ACC112 (cell line): ENCODE results near the gene WNT5A.
"Not testable (repeated sequence)": the region's sequence is repeated elsewhere in the genome, so short reads cannot be mapped to it uniquely, and the experiment has no call there.

Source experiments
- H2AFZ ChIP-seq: fragments of 200-600 bp; sonication (generic); one replicate; pipeline ENCODE4 v1.6.0; 2017; ENCODE audit warnings: antibody characterized with exemption, low read length; ENCODE audit not compliant: unreplicated experiment
- H3K27ac ChIP-seq: fragments of 200-600 bp; sonication (generic); 2 replicates; pipeline ENCODE4 v1.5.1; 2014; ENCODE audit warnings: low read depth, mild to moderate bottlenecking, antibody characterized with exemption, low read length, moderate library complexity
- H3K27me3 ChIP-seq: fragments of 200-600 bp; sonication (generic); 2 replicates; pipeline ENCODE4 v1.6.1; 2014; ENCODE audit warnings: mild to moderate bottlenecking, antibody characterized with exemption, low read length, moderate library complexity, mixed read lengths; ENCODE audit not compliant: insufficient read depth
- H3K36me3 ChIP-seq: fragments of 200-600 bp; sonication (generic); 2 replicates; pipeline ENCODE4 v1.6.1; 2016; ENCODE audit warnings: mild to moderate bottlenecking, antibody characterized with exemption, low read length, moderate library complexity, mixed read lengths; ENCODE audit not compliant: insufficient read depth
- H3K4me1 ChIP-seq: fragments of 200-600 bp; sonication (generic); one replicate; pipeline ENCODE4 v1.6.1; 2016; ENCODE audit warnings: low read length, mixed read lengths; ENCODE audit not compliant: insufficient read depth, unreplicated experiment, control insufficient read depth
- H3K4me3 ChIP-seq: fragments of 200-600 bp; sonication (generic); 2 replicates; pipeline ENCODE4 v1.5.1; 2014; ENCODE audit warnings: mild to moderate bottlenecking, low read depth, low read length
- H3K79me2 ChIP-seq: fragments of 200-600 bp; sonication (generic); one replicate; pipeline ENCODE4 v1.6.0; 2016; ENCODE audit warnings: low read length; ENCODE audit not compliant: control insufficient read depth, unreplicated experiment, insufficient read depth

WNT5A gene

GRCh38 chr3:55505776-55506175 is 18.7 kb upstream of the WNT5A start:
- Histone ChIP-seq H3K4me1 (no peaks in the 10 kb centered on the region), H3K27me3 (peaks cover 28% of the 10 kb centered on the region), H3K36me3 (no peaks in the 10 kb centered on the region), H3K4me3 (no peak overlapping the region), H3K27ac (no peak overlapping the region), H3K79me2 (no peaks in the 10 kb centered on the region), H2AFZ (no peak overlapping the region)

GRCh38 chr3:55505102-55505501 is 18.0 kb upstream of the WNT5A start:
- H3K79me2 ChIP-seq, H3K4me1 ChIP-seq, H3K4me3 ChIP-seq, H3K36me3 ChIP-seq, H2AFZ ChIP-seq, H3K27ac ChIP-seq: not testable (repeated sequence)
- H3K27me3 ChIP-seq: peaks cover 21% of the 10 kb centered on the region

GRCh38 chr3:55501905-55502304 is 14.8 kb upstream of the WNT5A start:
- H3K79me2 ChIP-seq: no peaks in the 10 kb centered on the region
- H3K27me3 ChIP-seq: no peaks in the 10 kb centered on the region
- H3K36me3 ChIP-seq: no peaks in the 10 kb centered on the region
- no peak overlapping the region for H3K4me3 ChIP-seq
- H2AFZ ChIP-seq: no peak overlapping the region
- H3K27ac ChIP-seq: no peak overlapping the region
- H3K4me1 ChIP-seq: no peaks in the 10 kb centered on the region

- H3K36me3 ChIP-seq: no peaks in the 10 kb centered on the region
- no peaks in the 10 kb centered on the region for H3K27me3 ChIP-seq
- no peak overlapping the region for H3K4me3 ChIP-seq
- H3K79me2 ChIP-seq: no peaks in the 10 kb centered on the region
- no peak overlapping the region for H2AFZ ChIP-seq
- no peak overlapping the region for H3K27ac ChIP-seq
- H3K4me1 ChIP-seq: no peaks in the 10 kb centered on the region
These were observed 13.6 kb upstream of the WNT5A start for GRCh38 chr3:55500555-55501330.

- no peak overlapping the region for H3K4me3 ChIP-seq
- no peaks in the 10 kb centered on the region for H3K36me3 ChIP-seq
- H2AFZ ChIP-seq: no peak overlapping the region
- H3K79me2 ChIP-seq: no peaks in the 10 kb centered on the region
- no peak overlapping the region for H3K27ac ChIP-seq
- no peaks in the 10 kb centered on the region for H3K4me1 ChIP-seq
- no peaks in the 10 kb centered on the region for H3K27me3 ChIP-seq
These were observed 11.4 kb upstream of the WNT5A start for GRCh38 chr3:55498520-55498919.

- no peaks in the 10 kb centered on the region for H3K27me3 ChIP-seq
- no peaks in the 10 kb centered on the region for H3K4me1 ChIP-seq
- H3K36me3 ChIP-seq: no peaks in the 10 kb centered on the region
- no peak overlapping the region for H3K27ac ChIP-seq
- H3K4me3 ChIP-seq: no peak overlapping the region
- H2AFZ ChIP-seq: no peak overlapping the region
- H3K79me2 ChIP-seq: no peaks in the 10 kb centered on the region
These were observed 10.1 kb upstream of the WNT5A start for GRCh38 chr3:55497250-55497649.

- H3K4me3 ChIP-seq: no peak overlapping the region
- H3K4me1 ChIP-seq: peaks cover 10% of the 10 kb centered on the region
- no peaks in the 10 kb centered on the region for H3K36me3 ChIP-seq
- no peaks in the 10 kb centered on the region for H3K79me2 ChIP-seq
- H2AFZ ChIP-seq: no peak overlapping the region
- H3K27me3 ChIP-seq: no peaks in the 10 kb centered on the region
- no peak overlapping the region for H3K27ac ChIP-seq
These were observed 7.9 kb upstream of the WNT5A start for GRCh38 chr3:55494976-55495375.

- peaks cover 5% of the 10 kb centered on the region; the same call in 1 of the 2 replicates for H3K27me3 ChIP-seq
- no peak overlapping the region for H3K4me3 ChIP-seq
- peaks cover 10% of the 10 kb centered on the region for H3K4me1 ChIP-seq
- no peaks in the 10 kb centered on the region for H3K79me2 ChIP-seq
- no peak overlapping the region for H3K27ac ChIP-seq
- no peak overlapping the region for H2AFZ ChIP-seq
- H3K36me3 ChIP-seq: no peaks in the 10 kb centered on the region
These were observed 5.9 kb upstream of the WNT5A start for GRCh38 chr3:55492976-55493375.

- no peak overlapping the region for H3K27ac ChIP-seq
- no peak overlapping the region for H3K4me3 ChIP-seq
- H2AFZ ChIP-seq: no peak overlapping the region
- peaks cover 10% of the 10 kb centered on the region for H3K4me1 ChIP-seq
- no peaks in the 10 kb centered on the region for H3K36me3 ChIP-seq
- H3K27me3 ChIP-seq: peaks cover 5% of the 10 kb centered on the region; the same call in 1 of the 2 replicates
- no peaks in the 10 kb centered on the region for H3K79me2 ChIP-seq
These were observed 4.2 kb upstream of the WNT5A start for GRCh38 chr3:55491296-55491816.

- Histone ChIP-seq H3K4me3 (no peak overlapping the region), H3K79me2 (no peaks in the 10 kb centered on the region), H3K4me1 (peaks cover 10% of the 10 kb centered on the region), H3K27ac (no peak overlapping the region), H3K27me3 (peaks cover 5% of the 10 kb centered on the region; the same call in 1 of the 2 replicates), H3K36me3 (no peaks in the 10 kb centered on the region), H2AFZ (no peak overlapping the region)
These were observed 3.3 kb upstream of the WNT5A start for GRCh38 chr3:55490276-55490913.

- Histone ChIP-seq H3K79me2 (no peaks in the 10 kb centered on the region), H3K4me1 (peaks cover 10% of the 10 kb centered on the region), H3K4me3 (no peak overlapping the region), H2AFZ (no peak overlapping the region), H3K27ac (no peak overlapping the region), H3K36me3 (no peaks in the 10 kb centered on the region), H3K27me3 (peaks cover 5% of the 10 kb centered on the region; the same call in 1 of the 2 replicates)
These were observed 2.7 kb upstream of the WNT5A start for GRCh38 chr3:55489798-55490132.
